NCI-H2171 treated with DMSO at 0.1 percent for 48 hours (cell line): Measurements from ENCODE around the gene FTCD.
"Not testable (repeated sequence)": the region's sequence is repeated elsewhere in the genome, so short reads cannot be mapped to it uniquely, and the experiment has no call there.

Source experiments
- DNase-seq: peaks from one replicate; lab custom pipeline; 2025; lab: John Stamatoyannopoulos, UW

Gene FTCD

DNA sequence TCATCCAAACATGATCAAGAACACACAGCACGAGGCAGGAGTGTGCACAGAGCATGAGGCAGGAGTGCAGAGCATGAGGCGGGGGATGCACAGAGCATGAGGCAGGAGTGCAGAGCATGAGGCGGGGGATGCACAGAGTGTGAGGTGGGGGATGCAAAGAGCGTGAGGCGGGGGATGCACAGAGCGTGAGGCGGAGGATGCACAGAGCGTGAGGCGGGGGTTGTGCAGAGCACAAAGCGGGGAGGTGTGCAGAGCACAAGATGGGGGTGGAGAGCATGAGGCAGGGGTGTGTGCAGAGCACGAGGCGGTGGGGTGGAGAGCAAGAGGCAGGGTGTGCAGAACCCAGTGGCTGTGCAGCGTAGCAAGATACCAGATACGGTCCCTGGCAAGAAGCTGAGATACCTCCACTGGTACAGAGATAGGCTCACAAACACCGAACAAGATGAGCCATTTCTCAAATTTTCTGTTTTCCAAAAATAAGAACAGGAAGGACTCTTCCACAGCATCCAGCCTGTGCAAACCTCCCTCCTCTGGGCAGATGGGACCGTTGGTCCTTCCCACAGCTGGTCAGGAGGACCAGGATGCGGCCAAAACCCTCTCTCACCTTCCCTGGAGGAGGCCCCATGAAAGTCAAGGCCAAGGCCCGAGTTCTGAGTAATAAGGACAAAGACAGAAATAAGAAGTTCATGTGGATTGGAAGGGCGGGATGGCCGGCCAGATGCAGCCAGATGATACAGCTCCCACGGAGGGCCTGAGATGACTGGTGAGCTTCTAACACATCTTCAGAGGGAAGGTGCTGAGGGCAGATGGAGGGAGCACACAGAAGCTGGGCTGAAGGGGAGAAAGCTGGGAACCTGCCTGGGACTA lies 16.9 kb upstream of the FTCD start:
- DNase-seq, result no peak

DNA sequence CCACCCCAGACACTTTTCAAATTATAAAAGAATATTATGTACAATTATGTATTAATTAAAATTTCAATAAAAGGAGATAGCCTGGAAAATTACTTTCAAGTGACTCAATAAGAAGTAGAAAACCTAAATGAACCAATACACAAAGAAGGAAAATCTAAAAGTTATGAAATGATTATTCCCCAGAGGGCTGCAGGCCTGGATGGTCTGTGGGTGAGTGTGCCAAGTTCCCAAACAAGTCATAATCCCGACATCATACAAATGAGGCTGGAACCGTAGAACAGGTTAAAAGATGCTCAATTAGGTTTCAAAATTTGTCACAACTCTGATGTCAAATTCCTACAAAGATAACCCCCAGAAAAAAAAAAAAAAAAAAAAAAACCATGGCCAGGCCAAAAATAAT lies 16.2 kb upstream of the FTCD start:
- no peak for DNase-seq

DNA sequence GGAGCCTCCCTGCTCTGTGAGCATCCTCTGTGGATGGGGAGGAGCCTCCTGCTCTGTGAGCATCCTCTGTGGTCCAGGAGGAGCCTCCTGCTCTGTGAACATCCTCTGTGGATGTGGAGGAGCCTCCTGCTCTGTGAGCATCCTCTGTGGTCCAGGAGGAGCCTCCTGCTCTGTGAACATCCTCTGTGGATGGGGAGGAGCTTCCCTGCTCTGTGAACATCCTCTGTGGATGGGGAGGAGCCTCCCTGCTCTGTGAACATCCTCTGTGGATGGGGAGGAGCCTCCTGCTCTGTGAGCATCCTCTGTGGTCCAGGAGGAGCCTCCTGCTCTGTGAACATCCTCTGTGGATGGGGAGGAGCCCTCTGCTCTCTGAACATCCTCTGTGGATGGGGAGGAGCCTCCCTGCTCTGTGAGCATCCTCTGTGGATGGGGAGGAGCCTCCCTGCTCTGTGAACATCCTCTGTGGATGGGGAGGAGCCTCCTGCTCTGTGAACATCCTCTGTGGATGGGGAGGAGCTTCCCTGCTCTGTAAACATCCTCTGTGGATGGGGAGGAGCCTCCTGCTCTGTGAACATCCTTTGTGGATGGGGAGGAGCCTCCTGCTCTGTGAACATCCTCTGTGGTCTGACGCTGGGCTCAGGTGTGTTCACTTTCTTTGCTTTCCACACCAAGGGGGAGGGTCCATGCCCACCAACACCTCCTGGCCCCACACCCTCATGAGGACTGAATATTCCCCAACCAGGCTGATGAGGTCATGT lies 15.2 kb upstream of the FTCD start:
- DNase-seq, result not testable (repeated sequence)

DNA sequence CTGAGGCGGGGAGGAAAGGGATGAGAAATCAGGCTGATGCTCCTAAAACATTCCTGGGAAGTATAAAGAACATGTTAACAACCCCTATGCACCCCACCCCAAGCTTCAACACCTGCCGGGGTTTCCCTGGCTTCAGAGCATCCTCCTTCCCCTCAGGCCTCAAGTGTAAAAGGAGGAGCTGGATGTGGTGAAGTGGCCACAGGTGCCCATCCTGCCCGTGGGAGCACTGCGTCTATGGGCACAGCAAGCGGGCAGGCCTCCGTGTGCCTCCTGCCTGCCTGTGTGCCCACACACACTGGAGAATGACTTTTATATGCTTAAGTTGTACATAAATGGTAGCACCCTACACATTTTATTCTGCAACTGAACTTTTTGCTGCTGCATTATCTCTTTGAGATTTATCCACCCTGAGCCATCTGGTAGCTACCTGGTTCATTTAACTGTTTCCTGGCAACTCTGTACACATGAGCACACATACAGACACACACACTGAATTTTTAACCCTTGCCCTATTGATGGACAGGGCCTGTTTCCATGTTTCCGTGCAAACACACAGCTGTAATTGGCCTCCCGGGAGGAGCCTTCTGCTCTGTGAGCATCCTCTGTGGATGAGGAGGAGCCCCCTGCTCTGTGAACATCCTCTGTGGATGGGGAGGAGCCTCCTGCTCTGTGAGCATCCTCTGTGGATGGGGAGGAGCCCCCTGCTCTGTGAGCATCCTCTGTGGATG lies 13.4 kb upstream of the FTCD start:
- peak; percentile 97 for DNase-seq

DNA sequence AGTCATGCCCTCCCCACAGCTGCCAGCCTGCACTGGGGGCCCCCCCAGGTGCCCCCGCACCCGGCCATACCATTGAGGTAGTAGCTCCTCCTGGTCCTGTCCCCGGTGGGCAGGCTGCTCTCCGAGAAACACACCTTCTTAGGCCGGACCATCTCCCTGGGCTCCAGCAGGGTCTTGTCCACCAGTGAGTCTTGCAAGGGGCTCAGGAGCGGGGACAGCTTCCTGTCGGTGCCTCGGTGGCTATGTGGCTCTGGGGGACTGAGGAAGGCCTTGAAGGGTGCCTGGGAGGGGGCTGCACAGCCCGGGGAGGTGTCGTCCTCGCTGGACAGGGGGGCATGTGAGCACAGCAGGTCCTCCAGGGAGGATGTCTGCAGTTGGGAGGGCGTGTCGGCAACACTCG lies 12.9 kb upstream of the FTCD start:
- no peak for DNase-seq

DNA sequence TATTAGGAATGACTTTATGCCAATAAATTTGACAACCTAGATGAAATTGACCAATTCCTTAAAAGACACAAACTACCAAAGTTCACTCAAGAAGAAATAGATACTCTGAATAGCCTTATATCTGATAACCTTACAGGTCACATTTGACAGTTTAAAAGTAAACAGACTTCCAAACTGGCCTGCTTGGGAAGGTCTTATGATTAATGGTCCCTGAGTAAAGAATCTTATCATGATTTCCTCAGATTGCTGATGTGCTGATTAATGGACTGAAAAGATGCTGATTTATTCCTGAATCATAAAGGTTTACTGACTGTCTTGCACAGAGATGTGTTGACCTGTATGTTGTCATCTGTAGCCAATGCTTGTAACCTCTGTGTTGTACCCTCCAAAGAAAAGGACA lies 9.7 kb upstream of the FTCD start:
- no peak for DNase-seq

DNA sequence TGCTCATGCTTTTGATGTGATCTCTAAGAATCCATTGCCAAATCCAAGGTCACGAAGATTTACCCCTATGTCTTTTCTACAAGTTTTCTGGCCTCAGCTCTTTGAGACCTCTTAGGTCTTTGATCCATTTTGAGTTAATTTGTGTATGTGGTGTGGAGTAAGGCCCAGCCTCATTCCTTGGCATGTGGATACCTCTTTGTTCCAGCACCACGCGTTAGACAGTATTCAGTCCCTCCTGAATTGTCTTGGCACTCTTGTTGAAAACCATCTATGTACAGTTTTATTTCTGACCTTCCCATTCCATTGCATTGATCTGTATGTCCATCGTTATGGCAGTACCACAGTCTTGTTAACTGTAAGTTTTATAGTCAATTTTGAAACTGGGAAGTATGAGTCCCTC lies 8.0 kb upstream of the FTCD start:
- no peak for DNase-seq

DNA sequence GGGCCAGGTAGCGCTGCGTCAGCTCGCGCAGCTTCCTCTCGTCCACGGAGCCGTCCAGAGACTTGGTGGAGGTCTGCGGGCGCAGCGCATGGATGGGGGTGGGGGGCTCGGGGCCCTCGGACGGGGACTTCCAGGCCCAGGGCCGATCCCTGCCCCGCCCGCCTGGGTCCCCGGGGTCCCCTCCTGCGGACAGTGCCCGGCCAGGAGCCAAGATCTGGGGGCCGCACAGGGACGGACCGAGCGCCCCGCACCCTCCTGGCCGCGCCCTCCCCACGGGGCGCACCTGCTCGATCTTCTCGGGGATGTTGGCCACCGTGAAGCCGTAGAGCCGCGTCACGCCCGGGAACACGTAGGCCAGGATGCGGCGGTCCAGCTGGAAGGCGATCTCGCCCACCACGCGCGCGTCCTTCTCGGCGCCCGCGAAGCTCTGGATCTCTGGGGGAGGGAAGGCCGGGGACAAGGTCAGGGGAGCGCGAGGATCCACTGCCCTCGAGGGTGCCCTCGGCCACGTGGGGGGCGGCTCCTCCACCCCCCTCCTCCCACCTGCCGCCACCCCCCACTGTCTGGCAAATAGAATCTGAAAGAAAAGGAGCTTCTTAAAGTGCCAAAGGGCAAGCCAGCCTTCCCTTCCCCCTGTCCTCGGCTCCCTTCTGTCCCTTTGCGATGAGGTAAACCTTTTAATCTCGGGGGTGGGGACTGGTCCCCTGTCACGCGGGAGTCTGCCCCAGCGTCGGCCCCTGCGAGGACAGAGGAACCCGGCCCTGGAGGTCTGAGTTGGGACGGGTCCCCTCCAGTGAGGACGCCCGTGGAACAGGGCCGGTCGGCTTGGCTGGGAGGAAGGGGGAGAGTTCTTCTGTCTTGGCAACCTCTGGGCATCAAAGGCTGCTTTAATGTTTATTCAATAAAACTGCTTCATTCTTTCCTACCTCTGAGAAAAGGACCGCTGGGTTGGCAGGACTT lies 6.5 kb upstream of the FTCD start:
- no peak for DNase-seq

DNA sequence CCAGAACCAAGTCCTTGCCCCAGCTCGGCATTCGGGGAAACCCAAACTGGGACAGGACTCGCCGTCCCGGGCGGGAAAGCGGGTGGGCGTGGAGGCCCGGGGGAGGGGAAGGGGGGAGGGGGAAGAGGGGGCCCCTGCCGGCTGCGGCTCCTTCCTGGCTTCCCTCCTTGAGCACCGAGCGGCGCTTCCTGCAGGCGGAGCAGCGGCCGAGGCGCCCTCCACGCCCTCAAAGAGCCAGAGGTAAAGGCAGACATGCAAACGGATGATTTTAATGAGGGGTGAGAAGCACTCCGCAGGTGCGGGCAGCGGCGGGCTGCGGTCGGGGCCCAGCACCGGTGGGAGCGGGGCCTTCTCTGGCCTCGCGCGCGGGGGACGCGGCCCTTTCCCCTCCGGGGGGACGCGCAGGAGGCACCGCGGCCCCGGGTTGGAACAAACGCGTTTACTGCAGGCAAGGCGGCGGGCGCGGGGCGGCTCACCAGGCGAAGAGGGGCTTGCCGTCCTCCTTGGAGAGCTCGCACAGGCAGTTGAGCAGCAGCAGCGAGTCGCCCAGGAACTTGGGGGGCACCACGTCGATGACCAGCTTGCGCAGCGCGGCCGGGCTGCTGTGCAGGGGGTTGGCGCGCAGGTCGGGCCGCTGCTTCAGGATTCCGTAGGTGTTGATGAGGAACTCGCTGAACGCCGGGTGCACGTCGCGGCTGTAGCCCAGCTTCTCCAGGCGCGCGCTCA lies 5.7 kb upstream of the FTCD start:
- DNase-seq, result no peak

DNA sequence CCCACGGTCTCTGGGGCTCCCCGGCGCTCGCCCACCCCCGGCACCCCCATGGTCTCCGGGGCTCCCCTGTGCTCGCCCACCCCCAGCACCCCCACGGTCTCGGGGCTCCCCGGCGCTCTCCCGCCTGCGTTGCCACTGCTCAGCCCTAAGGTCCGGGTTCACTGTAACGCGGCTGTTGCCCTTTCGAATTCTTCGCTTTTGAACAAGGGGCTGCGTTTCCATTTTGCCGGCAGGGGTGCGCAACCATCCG lies 5.2 kb upstream of the FTCD start:
- DNase-seq, result no peak

DNA sequence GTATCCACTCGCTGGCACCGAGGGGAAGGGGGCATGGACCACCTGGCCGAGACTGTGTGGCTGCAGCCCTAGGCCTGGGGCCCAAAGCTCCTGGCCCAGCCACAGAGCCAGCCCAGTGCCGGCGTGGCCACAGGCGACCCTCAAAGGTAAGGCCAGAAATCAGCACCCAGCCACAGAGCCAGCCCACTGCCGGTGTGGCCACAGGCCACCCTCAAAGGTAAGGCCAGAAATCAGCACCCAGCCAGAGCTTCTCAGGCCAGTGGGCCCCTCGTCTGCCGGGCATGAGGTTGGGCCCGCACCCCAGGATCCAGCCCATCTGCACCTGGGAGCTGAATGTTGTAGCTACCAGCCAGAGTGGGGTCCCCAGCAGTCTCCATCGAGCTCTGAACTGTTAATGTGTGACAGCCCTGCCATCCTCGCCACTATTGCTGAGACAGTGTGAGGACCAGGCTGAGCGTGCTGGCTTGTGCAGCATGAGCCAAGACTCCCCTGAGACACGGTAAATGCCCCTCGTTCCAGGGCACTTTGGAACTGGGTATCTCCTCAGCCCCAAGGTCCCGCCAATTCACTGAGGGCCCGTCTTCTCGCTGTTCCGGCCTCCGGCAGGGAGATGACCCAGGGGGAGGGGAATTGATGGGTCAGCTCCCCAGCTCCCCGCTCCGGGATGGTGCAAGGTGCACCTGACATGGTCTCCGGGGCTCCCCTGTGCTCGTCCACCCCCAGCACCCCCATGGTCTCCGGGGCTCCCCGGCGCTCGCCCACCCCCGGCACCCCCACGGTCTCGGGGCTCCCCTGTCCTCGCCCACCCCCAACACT lies 4.7 kb upstream of the FTCD start:
- DNase-seq, result no peak

DNA sequence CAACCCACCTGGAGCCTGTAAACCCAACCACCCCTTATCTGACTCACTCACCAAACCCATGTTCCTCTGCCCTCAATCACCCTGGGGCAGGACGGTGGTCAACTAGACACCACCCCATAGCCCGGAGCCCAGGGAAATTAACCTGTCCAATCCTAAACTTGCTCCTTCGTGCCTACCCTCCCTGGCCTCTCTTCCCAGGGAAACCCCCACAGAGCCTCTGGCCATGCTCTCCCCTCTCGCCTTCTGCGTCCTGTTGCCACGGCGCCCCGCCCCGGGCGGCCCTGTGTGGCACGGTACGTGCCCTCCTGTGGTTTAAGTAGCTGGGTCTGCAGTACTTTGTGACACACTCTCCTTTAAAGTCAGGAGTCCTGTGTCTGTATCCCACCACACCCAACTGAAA lies 4.0 kb upstream of the FTCD start:
- no peak for DNase-seq

DNA sequence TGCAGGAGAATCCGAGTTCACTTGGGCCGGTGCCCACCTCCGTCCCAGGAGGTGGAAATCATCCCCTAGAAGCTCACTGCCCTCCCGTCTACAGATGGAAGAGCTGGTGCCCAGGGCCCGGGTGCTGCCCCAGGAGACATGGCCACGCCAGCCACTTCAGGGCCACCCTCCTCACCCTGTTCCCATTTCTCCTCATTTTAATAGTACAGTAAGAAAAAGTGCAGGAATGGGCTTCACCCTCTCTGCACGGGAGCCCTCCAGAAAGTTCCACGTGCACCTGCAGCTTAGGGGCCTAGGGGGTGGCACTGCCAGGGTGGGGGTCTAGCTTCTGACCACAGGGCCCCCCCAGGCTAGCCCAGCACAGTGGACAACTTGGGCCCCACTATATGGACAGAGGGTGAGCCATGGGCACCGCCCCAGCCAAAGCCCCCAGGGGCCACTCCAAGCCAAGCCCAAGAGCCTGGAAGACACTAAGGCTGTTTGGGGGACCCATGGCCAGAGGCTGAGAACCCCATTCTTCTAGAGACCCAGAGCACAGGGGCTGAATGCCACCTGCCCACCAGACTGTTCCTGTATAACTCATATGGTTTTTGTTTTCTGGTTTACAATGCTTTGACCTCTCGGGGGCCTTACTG lies 3.4 kb upstream of the FTCD start:
- no peak for DNase-seq

DNA sequence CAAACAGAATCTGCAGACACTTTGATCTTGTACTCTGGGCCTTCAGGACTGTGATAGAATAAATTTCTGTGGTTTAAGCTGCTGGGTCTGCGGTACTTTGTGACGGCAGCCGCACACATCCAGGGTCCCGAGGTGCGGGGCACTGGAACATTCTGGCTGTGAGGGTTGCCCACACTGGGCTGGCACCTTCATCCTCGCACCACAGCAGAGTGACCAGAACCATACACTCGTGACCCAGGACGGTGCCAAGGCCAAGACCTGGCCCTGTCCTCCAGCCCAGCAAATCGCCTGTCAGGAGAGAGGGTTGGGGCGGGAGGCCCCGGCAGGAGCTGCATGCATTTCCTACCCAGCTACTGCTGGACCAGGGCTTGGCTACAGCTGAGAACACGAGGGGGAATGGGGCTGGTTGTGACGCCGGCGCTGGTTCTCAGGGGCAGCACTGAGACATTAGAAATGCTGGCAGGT lies 2.6 kb upstream of the FTCD start:
- DNase-seq, result no peak

DNA sequence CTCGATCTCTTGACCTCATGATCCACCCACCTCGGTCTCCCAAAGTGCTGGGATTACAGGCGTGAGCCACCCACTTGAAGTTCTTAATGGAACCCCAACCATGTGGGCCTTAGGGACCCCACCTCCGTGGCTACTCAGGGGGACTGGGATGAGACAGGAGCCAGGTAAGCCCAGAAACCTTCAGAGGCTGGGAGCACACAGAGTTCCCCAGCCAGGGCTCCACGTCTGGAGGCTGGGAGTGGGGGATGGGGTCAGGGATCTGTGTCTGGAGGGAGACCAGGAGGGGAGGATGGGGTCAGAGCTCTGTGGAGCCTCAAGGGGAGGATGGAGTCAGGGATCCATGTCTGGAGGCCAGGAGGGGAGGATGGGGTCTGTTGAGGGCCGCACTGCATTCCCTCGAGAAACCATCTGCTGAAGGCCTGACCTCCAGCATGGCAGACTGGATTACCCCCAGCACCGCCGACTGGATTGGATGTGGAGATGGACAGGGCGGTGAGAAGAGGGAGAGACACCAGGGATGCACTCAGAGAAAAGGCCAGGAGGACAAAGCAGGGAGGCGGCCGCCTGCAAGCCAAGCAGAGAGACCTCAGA lies 2.1 kb upstream of the FTCD start:
- no peak for DNase-seq

DNA sequence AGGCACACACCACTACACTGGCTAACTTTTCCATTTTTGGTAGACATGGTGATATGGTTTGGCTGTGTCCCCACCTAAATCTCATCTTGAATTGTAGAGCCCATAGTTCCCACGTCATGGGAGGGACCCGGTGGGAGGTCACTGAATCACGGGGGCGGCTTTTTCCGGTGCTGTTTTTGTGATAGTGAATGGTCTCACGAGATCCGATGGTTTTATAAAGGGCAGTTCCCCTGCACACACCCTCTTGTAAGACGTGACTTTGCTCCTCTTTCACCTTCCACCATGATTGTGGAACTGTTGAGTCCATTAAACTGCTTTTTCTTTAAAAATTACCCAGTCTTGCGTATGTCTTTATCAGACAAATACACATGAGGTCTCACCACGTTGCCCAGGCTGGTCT lies 1.3 kb upstream of the FTCD start:
- no peak for DNase-seq

DNA sequence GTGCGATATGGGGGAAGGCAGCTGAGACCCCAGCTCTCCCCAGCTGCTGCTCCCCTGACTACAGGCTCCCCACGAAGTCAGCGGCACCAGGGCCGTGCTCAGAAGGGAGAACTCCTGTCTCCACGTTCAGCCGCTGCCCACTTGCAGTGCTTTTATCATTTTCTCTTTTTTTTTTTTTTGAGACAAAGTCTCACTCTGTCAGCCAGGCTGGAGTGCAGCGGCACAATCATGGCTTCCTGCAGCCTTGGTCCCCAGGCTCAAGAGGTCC lies 933 bp upstream of the FTCD start:
- DNase-seq, result no peak

DNA sequence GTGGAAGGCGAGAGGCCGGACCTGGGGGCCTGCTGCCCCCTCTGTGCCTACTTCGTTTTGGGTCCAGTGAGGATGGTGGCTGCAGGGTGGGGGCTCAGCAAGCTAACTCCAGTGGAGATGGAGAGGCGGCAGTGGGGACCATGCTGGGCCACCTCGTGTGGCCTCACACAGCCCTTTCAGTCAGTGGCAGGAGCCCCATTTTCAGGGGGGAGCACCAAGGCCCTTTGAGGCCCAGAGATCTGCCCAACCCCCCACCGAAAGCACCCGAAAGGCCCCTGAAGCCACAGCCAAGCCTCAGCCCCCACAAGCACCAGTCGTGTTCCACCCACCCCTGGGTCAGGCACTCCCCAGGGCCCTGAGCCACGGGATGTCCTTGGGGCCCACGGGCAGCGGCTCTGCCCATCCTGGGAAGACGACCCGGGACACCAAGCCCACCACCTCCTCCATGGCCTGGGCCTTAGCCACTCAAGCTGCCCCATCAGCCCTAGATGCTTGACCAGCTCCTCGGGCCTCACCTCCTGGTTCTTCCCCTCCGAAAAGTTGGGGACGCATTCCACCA lies 345 bp downstream of the FTCD start:
- no peak for DNase-seq
